ENCODE results near the gene PODN. TPM values are rescaled to one million over a fixed set of nuclear protein-coding genes. Genes with fewer than 3 reads are reported as not detected.
A peak's percentile ranks its signal among the peaks of the same experiment; 100 is the strongest.

Gene PODN, protein sequence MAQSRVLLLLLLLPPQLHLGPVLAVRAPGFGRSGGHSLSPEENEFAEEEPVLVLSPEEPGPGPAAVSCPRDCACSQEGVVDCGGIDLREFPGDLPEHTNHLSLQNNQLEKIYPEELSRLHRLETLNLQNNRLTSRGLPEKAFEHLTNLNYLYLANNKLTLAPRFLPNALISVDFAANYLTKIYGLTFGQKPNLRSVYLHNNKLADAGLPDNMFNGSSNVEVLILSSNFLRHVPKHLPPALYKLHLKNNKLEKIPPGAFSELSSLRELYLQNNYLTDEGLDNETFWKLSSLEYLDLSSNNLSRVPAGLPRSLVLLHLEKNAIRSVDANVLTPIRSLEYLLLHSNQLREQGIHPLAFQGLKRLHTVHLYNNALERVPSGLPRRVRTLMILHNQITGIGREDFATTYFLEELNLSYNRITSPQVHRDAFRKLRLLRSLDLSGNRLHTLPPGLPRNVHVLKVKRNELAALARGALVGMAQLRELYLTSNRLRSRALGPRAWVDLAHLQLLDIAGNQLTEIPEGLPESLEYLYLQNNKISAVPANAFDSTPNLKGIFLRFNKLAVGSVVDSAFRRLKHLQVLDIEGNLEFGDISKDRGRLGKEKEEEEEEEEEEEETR
- total RNA-seq (100 to 1,000 TPM in 1 of 4 donors, 10 to 100 TPM in 3; 67.6 to 200 (median 88.6) TPM), polyA plus RNA-seq (10 to 100 TPM in 2 of 3 donors, 1 to 10 TPM in 1; 1.6 to 16.2 (median 13.8) TPM)

DNA sequence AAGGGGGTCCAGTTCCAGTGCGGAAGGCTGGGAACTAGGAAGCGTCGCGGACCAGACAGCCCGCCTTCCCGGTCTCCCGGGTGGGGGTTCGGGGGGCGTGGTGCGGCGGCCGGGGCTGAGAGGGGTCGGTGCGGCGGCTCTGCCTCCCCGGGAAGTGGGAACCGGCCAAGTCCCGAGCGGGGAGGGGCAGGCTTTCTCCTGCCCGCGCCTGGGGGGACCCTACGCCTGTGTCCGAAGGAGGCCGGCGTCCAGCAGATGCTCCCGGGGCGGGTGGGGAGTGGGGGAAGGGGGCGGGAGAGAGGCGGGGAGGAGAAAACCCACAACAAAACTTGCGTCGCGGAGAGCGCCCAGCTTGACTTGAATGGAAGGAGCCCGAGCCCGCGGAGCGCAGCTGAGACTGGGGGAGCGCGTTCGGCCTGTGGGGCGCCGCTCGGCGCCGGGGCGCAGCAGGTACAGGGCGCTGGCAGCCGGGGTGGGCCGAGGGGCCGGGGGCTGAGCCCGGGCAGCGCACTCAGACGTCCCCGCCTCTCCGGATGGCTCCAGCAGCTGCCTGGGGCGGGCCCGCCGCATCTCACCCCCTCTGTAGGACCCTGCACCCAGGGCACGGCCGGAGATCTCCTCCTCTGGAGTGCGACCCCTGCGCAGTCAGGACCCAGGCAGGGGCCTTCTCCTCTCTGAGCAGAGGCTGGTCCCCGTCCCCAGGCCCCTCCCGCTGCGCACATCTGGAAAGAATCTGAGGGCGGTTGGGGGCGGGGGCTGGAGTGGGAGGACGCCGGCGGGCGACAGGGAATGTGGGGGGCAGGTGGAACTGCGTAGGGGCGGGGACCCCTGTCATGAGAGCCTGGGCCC lies at the start of gene PODN:
TSS of gene PODN (plus strand) at position 355 of the 849 bp plus-strand sequence. CDS start 7,643 bp downstream, outside the sequence.
- peak within 1 kb of the TSS; percentile 72 to 85 (median 77) for H3K27ac ChIP-seq
- peaks cover 0 to 67% (median 43%) of the 10 kb centered on the region in 4 donors for H3K4me1 ChIP-seq
- peak within 1 kb of the TSS; percentile 85 to 94 (median 89) for H3K4me3 ChIP-seq
- peak; percentile 86 for DNase-seq
- peak in 3 of 4 donors; percentile 12 to 28 (median 26) for TF ChIP-seq POLR2AphosphoS5 (IDR thresholded peaks at IDR 0.05)
- TF ChIP-seq, protein P1, sequence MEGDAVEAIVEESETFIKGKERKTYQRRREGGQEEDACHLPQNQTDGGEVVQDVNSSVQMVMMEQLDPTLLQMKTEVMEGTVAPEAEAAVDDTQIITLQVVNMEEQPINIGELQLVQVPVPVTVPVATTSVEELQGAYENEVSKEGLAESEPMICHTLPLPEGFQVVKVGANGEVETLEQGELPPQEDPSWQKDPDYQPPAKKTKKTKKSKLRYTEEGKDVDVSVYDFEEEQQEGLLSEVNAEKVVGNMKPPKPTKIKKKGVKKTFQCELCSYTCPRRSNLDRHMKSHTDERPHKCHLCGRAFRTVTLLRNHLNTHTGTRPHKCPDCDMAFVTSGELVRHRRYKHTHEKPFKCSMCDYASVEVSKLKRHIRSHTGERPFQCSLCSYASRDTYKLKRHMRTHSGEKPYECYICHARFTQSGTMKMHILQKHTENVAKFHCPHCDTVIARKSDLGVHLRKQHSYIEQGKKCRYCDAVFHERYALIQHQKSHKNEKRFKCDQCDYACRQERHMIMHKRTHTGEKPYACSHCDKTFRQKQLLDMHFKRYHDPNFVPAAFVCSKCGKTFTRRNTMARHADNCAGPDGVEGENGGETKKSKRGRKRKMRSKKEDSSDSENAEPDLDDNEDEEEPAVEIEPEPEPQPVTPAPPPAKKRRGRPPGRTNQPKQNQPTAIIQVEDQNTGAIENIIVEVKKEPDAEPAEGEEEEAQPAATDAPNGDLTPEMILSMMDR (IDR thresholded peaks at IDR 0.05) = no peak
- no peaks in the 10 kb centered on the region for H3K36me3 ChIP-seq
- no peaks in the 10 kb centered on the region for H3K27me3 ChIP-seq
- WGBS, 2 donors = 1 to 2% methylated on average over 73 of the region's 73 CpGs
- intact Hi-C loops (cut with DNase I) = loop anchor here (2.0 to 5.0 kb wide), 4 partner anchors 35 to 140 kb away; partner anchors contain the start of gene ECHDC2
- no peaks in the 10 kb centered on the region for H3K9me3 ChIP-seq

DNA sequence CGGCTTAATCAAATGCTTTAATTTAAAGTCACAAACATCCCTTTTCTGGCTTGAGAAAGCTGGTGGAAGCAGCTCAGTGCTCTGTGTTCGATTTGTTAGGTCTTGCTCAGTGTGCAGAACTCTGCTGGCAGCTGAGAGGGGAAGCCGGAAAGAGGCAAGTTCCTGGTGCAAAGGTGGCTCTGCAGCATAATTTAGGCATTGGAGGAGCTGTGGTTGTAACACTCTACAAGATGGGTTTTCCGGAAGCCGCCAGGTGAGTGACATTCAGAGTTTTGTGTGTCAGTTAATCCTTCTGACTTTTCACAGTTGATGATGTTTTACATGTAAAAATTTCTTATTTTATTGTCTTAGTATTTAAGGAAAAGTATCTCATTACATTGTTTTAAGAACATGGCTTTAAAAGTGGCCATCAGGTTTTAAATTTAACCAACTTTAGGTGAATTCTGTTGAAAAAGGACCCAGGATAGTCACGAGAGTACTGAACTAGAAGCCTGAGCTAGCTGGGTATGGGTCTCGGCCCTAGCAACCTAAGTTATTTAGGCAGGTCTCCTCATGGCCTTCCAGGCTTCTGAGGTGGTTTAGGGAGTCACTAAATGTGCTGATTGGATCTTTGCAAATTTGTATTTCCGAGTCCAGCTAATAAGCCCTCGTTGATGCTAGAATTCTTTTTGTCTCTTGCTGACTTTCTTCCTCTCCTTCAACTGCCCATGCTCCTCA lies 47.1 kb upstream of the PODN start:
- Histone ChIP-seq H3K4me3 (peak overlapping the region; percentile 37 to 55 (median 54)), H3K36me3 (peaks cover 0 to 10% (median 0%) of the 10 kb centered on the region in 4 donors), H3K27ac (peak overlapping the region; percentile 44 to 73 (median 68)), H3K9me3 (no peaks in the 10 kb centered on the region), H3K4me1 (peaks cover 0 to 27% (median 22%) of the 10 kb centered on the region in 4 donors), H3K27me3 (no peaks in the 10 kb centered on the region)
- peak; percentile 85 for DNase-seq
- intact Hi-C loops (cut with DNase I) = loop anchor here (2.0 to 5.0 kb wide), 3 partner anchors 48 to 162 kb away; partner anchors contain the start of genes ECHDC2 and PODN
- TF ChIP-seq, protein P1 (IDR thresholded peaks at IDR 0.05) = no peak
- peak in 3 of 4 donors; percentile 36 to 67 (median 55) for TF ChIP-seq POLR2AphosphoS5 (IDR thresholded peaks at IDR 0.05)
- WGBS, 2 donors = 0 to 2% methylated on average over 9 of the region's 9 CpGs

DNA sequence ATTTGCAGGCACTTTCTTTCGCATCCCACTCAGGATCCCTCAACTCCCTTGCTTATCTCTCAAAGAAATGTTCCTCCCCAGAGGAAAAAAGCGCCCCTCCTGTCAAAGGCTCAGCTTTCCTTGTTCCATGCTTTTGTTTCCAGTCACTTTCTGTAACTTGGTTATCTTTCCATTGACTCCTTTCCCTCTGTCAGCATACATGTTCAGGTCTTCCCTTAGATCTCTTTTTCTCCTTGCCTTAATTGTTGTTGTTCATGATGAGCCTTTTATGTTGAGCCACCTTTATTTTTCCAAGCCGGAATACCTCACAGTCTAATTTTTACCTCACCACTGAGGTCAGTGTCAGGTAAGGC lies 46.5 kb upstream of the PODN start:
- peak overlapping the region in 3 of 4 donors; percentile 65 to 73 (median 70) for H3K27ac ChIP-seq
- H3K4me1 ChIP-seq = peaks cover 0 to 27% (median 22%) of the 10 kb centered on the region in 4 donors
- peak overlapping the region; percentile 37 to 55 (median 54) for H3K4me3 ChIP-seq
- TF ChIP-seq POLR2A (IDR thresholded peaks at IDR 0.05) (no peak), POLR2AphosphoS5 (IDR thresholded peaks at IDR 0.05) (no peak)
- TF ChIP-seq, protein P1 (IDR thresholded peaks at IDR 0.05) = no peak
- H3K9me3 ChIP-seq = no peaks in the 10 kb centered on the region
- no peak for DNase-seq
- WGBS, 2 donors = 11 to 26% methylated on average over 3 of the region's 3 CpGs
- peaks cover 0 to 10% (median 0%) of the 10 kb centered on the region in 4 donors for H3K36me3 ChIP-seq
- H3K27me3 ChIP-seq = no peaks in the 10 kb centered on the region
- intact Hi-C loops (cut with DNase I) = loop anchor here (2.0 to 5.0 kb wide), 2 partner anchors 47 to 93 kb away; partner anchors contain the start of genes ECHDC2 and PODN

DNA sequence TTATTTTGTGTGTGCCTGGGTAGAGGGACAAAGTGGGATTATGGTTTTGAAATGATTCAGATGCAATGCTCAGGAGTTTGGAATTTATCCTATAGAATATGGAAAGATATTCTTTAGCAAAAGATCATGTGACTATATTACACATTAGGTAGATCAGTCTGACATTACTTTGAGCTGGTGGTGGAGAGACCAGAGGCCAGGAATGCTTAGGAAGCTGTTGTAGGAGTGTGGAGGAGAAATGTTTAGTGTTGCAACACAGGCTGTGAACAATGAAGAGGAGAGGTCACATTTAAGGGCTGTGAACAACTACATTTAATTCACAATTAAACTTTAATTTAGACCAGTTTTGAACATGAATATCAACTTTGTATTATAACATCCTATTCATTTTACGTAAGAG lies 45.3 kb upstream of the PODN start:
- H3K27me3 ChIP-seq = no peaks in the 10 kb centered on the region
- WGBS, 2 donors = 94 to 98% methylated on average over 1 of the region's 1 CpG
- no peaks in the 10 kb centered on the region for H3K9me3 ChIP-seq
- no peak overlapping the region for H3K27ac ChIP-seq
- TF ChIP-seq, protein P1 (IDR thresholded peaks at IDR 0.05) = no peak
- TF ChIP-seq EP300 (IDR thresholded peaks at IDR 0.05) (no peak), POLR2A (IDR thresholded peaks at IDR 0.05) (no peak), POLR2AphosphoS5 (IDR thresholded peaks at IDR 0.05) (no peak)
- peaks cover 0 to 10% (median 0%) of the 10 kb centered on the region in 4 donors for H3K36me3 ChIP-seq
- DNase-seq = no peak
- H3K4me1 ChIP-seq = peaks cover 0 to 28% (median 22%) of the 10 kb centered on the region in 4 donors
- intact Hi-C loops (cut with DNase I) = loop anchor here (5.0 kb wide), 1 partner anchor 94 kb away; the partner anchor contains the start of gene ECHDC2
- no peak overlapping the region for H3K4me3 ChIP-seq
